ENCODE measurements around the gene FREM1.

Gene FREM1

GRCh38 chr9:14868772-14869583, 41.2 kb downstream of the FREM1 start:
- no peak for DNase-seq

GRCh38 chr9:14868418-14868771, 41.8 kb downstream of the FREM1 start:
- DNase-seq, result no peak

GRCh38 chr9:14866200-14866749, 44.0 kb downstream of the FREM1 start:
- DNase-seq, result no peak

GRCh38 chr9:14864309-14864708, 45.9 kb downstream of the FREM1 start:
- DNase-seq, result no peak

GRCh38 chr9:14863402-14863801, 46.8 kb downstream of the FREM1 start:
- DNase-seq, result no peak

- DNase-seq, result no peak
Observed at GRCh38 chr9:14857449-14858305, 52.6 kb downstream of the FREM1 start.

GRCh38 chr9:14849851-14850250, 60.4 kb downstream of the FREM1 start:
- no peak for DNase-seq

- no peak for DNase-seq
Observed at GRCh38 chr9:14849296-14849695, 60.9 kb downstream of the FREM1 start.

- DNase-seq, result peak; percentile 39
Observed at GRCh38 chr9:14846871-14847311, 63.3 kb downstream of the FREM1 start.

GRCh38 chr9:14843163-14843562, 67.1 kb downstream of the FREM1 start:
- DNase-seq, result no peak

- DNase-seq, result no peak
Observed at GRCh38 chr9:14842269-14842668, 68.0 kb downstream of the FREM1 start.

- no peak for DNase-seq
Observed at GRCh38 chr9:14838701-14839100, 71.5 kb downstream of the FREM1 start.

- DNase-seq, result no peak
Observed at GRCh38 chr9:14836885-14837284, 73.3 kb downstream of the FREM1 start.

GRCh38 chr9:14831661-14832060, 78.6 kb downstream of the FREM1 start:
- no peak for DNase-seq

- DNase-seq, result peak; percentile 30
Observed at GRCh38 chr9:14831074-14831473, 79.2 kb downstream of the FREM1 start.

- DNase-seq, result no peak
Observed at GRCh38 chr9:14830057-14830456, 80.2 kb downstream of the FREM1 start.

- DNase-seq, result no peak
Observed at GRCh38 chr9:14829204-14829603, 81.0 kb downstream of the FREM1 start.

- no peak for DNase-seq
Observed at GRCh38 chr9:14827805-14828204, 82.4 kb downstream of the FREM1 start.

- DNase-seq, result no peak
Observed at GRCh38 chr9:14824481-14824880, 85.7 kb downstream of the FREM1 start.

GRCh38 chr9:14823800-14824199, 86.4 kb downstream of the FREM1 start:
- no peak for DNase-seq

GRCh38 chr9:14822666-14823065, 87.6 kb downstream of the FREM1 start:
- DNase-seq, result no peak

- DNase-seq, result no peak
Observed at GRCh38 chr9:14819183-14819582, 91.0 kb downstream of the FREM1 start.

GRCh38 chr9:14814249-14814628, 96.0 kb downstream of the FREM1 start:
- no peak for DNase-seq

Data from right hindlimb (tissue), 1 donor.